PC-9 (cell line): ENCODE data around the gene PNPO. TPM values are rescaled to one million over a fixed set of nuclear protein-coding genes. Genes with fewer than 3 reads are reported as not detected.

Experiments used
- BruUV-seq: library from RNA; stranded (reverse); fragments of 400-500 nt; replicated peaks from 2 replicates; lab custom pipeline; 2021; lab: Mats Ljungman, UMichigan
- CTCF ChIA-PET: fragments of 300-600 bp; sonication (Branson Sonifier 250); formaldehyde crosslinking; loops from one replicate; lab custom pipeline; 2022; ENCODE audit warnings: antibody characterized with exemption; lab: Charles Lee
- POLR2A ChIA-PET: fragments of 300-600 bp; sonication (Branson Sonifier 250); formaldehyde crosslinking; loops from one replicate; lab custom pipeline; 2022; ENCODE audit warnings: antibody characterized with exemption; ENCODE audit not compliant: unreplicated experiment; lab: Charles Lee
- DNase-seq, 2 experiments: peaks; one replicate each; pipeline versions ENCODE4 v3.0.0 to v3.0.0-alpha.2; 2015 to 2022; ENCODE audit warnings: mixed read lengths in 1 of 2
- H2AFZ ChIP-seq: fragments of 200-600 bp; sonication (generic); 2 replicates; pipeline ENCODE4 v1.8.1; 2017; ENCODE audit warnings: antibody characterized with exemption
- H3F3A ChIP-seq: fragments of 200-600 bp; sonication (generic); 2 replicates; pipeline ENCODE4 v1.8.1; 2017; ENCODE audit warnings: antibody characterized with exemption, mild to moderate bottlenecking, low read depth; ENCODE audit not compliant: insufficient read depth
- H3K27ac ChIP-seq: fragments of 200-600 bp; sonication (generic); 2 replicates; pipeline ENCODE4 v1.6.1; 2016; ENCODE audit warnings: mixed run types
- H3K27me3 ChIP-seq: fragments of 200-600 bp; sonication (generic); 2 replicates; pipeline ENCODE4 v1.6.1; 2016; ENCODE audit warnings: low read depth, mixed run types; ENCODE audit not compliant: insufficient read depth
- H3K36me3 ChIP-seq: fragments of 200-600 bp; sonication (generic); 2 replicates; pipeline ENCODE4 v1.6.1; 2016; ENCODE audit warnings: low read depth, mixed run types
- H3K4me1 ChIP-seq: fragments of 200-600 bp; sonication (generic); replicated peaks from 2 replicates; pipeline ENCODE4 v1.6.1; 2016; ENCODE audit warnings: mixed run types; ENCODE audit not compliant: insufficient read depth
- H3K4me2 ChIP-seq: fragments of 200-600 bp; sonication (generic); 2 replicates; pipeline ENCODE4 v1.6.1; 2017; ENCODE audit warnings: mixed run types
- H3K4me3 ChIP-seq: fragments of 200-600 bp; sonication (generic); 2 replicates; pipeline ENCODE4 v1.6.1; 2016; ENCODE audit warnings: mixed run types
- H3K79me2 ChIP-seq: fragments of 200-600 bp; sonication (generic); 2 replicates; pipeline ENCODE4 v1.6.1; 2017; ENCODE audit warnings: low read depth, mixed run types
- H3K9me2 ChIP-seq: fragments of 200-600 bp; sonication (generic); 2 replicates; pipeline ENCODE4 v1.8.1; 2017; ENCODE audit warnings: mild to moderate bottlenecking; ENCODE audit not compliant: insufficient read depth
- H3K9me3 ChIP-seq: fragments of 200-600 bp; sonication (generic); 2 replicates; pipeline ENCODE4 v1.8.1; 2016; ENCODE audit warnings: low read depth; ENCODE audit not compliant: insufficient read depth
- H4K20me1 ChIP-seq: fragments of 200-600 bp; sonication (generic); 2 replicates; pipeline ENCODE4 v1.8.1; 2017; ENCODE audit not compliant: insufficient read depth
- CTCF ChIP-seq: fragments of 200-600 bp; sonication (generic); conservative IDR thresholded peaks from 2 replicates; pipeline ENCODE4 v1.6.1; 2017; ENCODE audit warnings: mixed run types, antibody characterized with exemption, mild to moderate bottlenecking, moderate library complexity
- EZH2 ChIP-seq: fragments of 200-600 bp; sonication (generic); IDR thresholded peaks from 2 replicates; pipeline ENCODE4 v1.8.0; 2017; ENCODE audit warnings: antibody characterized with exemption, low read depth
- intact Hi-C: fragments of 100-400 bp; cut with micrococcal nuclease; formaldehyde crosslinking; loops from one replicate; pipeline ENCODE4 v1.10.0; 2022; ENCODE audit not compliant: unreplicated experiment
- total RNA-seq: library from RNA; stranded (reverse); gene quantifications from 2 replicates; pipeline ENCODE4 v1.2.3, GENCODE V29; 2021

PNPO gene
- total RNA-seq, 1 experiment from 2014 or later: 40.2 TPM

DNA sequence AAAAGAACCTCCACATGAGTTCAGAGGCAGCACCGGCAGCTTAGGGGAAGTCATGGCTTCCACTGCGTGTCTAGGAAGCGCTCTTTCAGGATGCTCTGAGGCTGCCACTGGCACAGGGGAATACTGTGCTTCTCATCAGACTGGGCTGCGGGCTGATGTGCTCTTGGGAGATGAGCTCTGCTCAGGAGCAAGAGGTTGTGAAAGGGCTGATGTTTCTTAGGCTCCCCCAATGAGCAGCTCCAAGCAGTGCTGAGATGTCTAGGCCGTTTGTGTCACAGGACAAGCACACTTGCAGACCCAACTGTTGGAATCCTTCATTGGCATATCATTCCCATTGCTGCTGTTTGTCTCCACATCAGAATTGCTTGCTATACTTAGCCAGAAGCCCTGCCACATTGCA, 41.7 kb upstream of the PNPO start:
- BruUV-seq: no TSS peak
- no peaks in the 10 kb centered on the region for H3K27me3 ChIP-seq
- no peak for TF ChIP-seq CTCF
- TF ChIP-seq EZH2: no peak
- no peaks in the 10 kb centered on the region; the same call in 1 of the 2 replicates for H3K36me3 ChIP-seq
- peaks cover 12% of the 10 kb centered on the region for H3K4me1 ChIP-seq
- no peak overlapping the region for H3K4me3 ChIP-seq
- no peak overlapping the region for H3K27ac ChIP-seq
- peaks cover 9% of the 10 kb centered on the region for H3F3A ChIP-seq
- no peak overlapping the region for H2AFZ ChIP-seq
- no peak overlapping the region for H3K4me2 ChIP-seq
- DNase-seq: no peak
- ChIA-PET POLR2A (no interaction called here), CTCF (no interaction called here)
- intact Hi-C loops: no loop called here
- no peaks in the 10 kb centered on the region for H3K9me2 ChIP-seq
- H3K79me2 ChIP-seq: peaks cover 39% of the 10 kb centered on the region
- H4K20me1 ChIP-seq: no peaks in the 10 kb centered on the region
- H3K9me3 ChIP-seq: no peaks in the 10 kb centered on the region

DNA sequence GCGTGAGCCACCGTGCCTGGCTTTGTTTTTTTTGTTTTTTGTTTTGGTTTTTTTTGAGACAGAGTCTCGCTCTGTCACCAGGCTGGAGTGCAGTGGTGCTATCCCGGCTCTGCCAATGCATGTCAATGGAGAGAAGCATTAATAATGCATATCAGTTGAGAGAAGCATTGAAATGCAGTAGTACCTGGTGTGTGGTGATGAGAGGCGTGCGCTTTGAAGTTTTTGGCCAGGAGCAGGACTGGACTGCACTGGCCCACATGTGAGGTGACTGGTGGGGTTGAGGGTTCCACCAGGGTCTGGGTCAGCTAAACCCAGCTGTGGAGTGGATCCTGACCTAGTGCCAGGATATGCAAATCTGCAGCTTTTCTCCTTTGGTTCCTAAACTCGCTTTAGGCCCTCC, 39.9 kb upstream of the PNPO start:
- CTCF ChIA-PET: no interaction called here
- POLR2A ChIA-PET: no interaction called here
- no peak overlapping the region for H3K27ac ChIP-seq

DNA sequence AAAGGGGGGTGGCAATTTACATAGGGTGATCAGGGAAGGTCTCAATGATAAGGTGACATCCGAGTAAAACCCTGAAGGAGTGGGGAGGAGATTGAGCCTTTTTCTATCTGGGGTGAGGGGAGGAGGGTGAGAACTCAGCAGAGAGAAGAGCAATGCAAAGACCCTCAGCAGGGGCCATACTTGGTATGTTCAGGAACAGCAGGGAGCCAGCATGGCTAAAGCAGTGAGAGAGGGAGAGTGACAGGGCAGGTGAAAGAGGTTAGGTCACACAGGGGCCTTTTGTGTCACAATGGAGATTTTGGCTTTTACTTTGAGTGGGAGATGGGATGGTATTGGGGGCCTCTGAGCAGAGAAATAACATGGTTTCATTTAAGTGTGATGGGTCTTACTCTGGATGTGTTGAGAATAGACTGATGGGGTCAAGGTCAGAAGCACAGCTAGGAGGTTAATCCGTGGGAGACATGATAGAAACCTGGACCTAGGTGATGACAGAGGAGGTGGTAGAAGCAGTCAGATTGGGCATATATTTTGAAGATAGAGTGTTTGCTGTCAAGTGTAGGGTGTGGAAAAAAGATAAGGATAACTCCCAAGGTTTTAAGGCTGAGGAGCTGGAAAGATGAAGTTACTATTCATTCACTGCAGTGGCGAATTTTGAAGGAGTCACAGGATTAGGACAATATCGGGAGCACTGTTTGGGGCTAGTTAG, 39.2 kb upstream of the PNPO start:
- no peak overlapping the region for H2AFZ ChIP-seq
- H4K20me1 ChIP-seq: no peaks in the 10 kb centered on the region
- intact Hi-C loops: no loop called here
- H3K4me3 ChIP-seq: no peak overlapping the region
- TF ChIP-seq EZH2: no peak
- TF ChIP-seq CTCF: no peak
- H3F3A ChIP-seq: no peaks in the 10 kb centered on the region; the same call in 1 of the 2 replicates
- ChIA-PET POLR2A (no interaction called here), CTCF (no interaction called here)
- H3K9me2 ChIP-seq: no peaks in the 10 kb centered on the region
- no peak overlapping the region for H3K4me2 ChIP-seq
- H3K79me2 ChIP-seq: peaks cover 24% of the 10 kb centered on the region
- no peaks in the 10 kb centered on the region for H3K27me3 ChIP-seq
- no peak overlapping the region for H3K27ac ChIP-seq
- no TSS peak for BruUV-seq
- no peak for DNase-seq
- H3K4me1 ChIP-seq: peaks cover 9% of the 10 kb centered on the region
- H3K9me3 ChIP-seq: no peaks in the 10 kb centered on the region
- no peaks in the 10 kb centered on the region; the same call in 1 of the 2 replicates for H3K36me3 ChIP-seq

More for the DNA sequence above, 39.9 kb upstream of the PNPO start:
- H3K4me1 ChIP-seq: peaks cover 10% of the 10 kb centered on the region
- no TSS peak for BruUV-seq
- H3K79me2 ChIP-seq: peaks cover 32% of the 10 kb centered on the region
- H3K36me3 ChIP-seq: no peaks in the 10 kb centered on the region; the same call in 1 of the 2 replicates
- no peak overlapping the region for H3K4me2 ChIP-seq
- no peak overlapping the region for H2AFZ ChIP-seq
- no peaks in the 10 kb centered on the region for H3K9me3 ChIP-seq
- no peaks in the 10 kb centered on the region; the same call in 1 of the 2 replicates for H3F3A ChIP-seq
- H3K9me2 ChIP-seq: no peaks in the 10 kb centered on the region
- no peaks in the 10 kb centered on the region for H3K27me3 ChIP-seq
- intact Hi-C loops: no loop called here
- DNase-seq: no peak
- TF ChIP-seq CTCF (no peak), EZH2 (no peak)
- no peak overlapping the region for H3K4me3 ChIP-seq
- H4K20me1 ChIP-seq: no peaks in the 10 kb centered on the region
